ENCODE measurements around the gene OSBP2.
"Not testable (repeated sequence)": the region's sequence is repeated elsewhere in the genome, so short reads cannot be mapped to it uniquely, and the experiment has no call there.

The OSBP2 gene

GRCh38 chr22:30680991-30681770 is 13.5 kb upstream of the OSBP2 start:
- DNase-seq: no peak

- DNase-seq: no peak
These were observed 12.8 kb upstream of the OSBP2 start for GRCh38 chr22:30681831-30682230.

DNA sequence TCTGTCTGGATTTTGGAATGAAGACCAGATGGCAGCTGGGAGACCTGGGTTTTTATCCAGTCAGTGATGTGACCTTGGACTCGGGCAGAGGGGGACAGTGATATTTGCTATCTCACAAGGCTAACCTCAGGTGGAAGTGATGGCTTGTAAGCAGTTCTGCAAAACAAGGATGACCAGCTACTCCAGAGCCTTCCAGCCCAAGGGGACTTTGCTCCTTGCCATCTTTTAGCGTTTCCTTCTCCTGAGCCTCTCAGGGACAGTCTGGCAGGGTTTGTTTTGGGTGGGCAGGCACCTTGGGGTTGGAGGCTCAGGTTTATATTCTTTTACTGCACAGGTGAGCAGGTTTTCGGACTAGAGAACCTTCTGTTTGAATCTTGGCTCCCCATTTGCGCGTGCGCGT is 9.5 kb upstream of the OSBP2 start:
- DNase-seq: no peak

- no peak for DNase-seq
These were observed 7.3 kb upstream of the OSBP2 start for GRCh38 chr22:30687358-30687757.

GRCh38 chr22:30689622-30690021 is 5.1 kb upstream of the OSBP2 start:
- no peak for DNase-seq

DNA sequence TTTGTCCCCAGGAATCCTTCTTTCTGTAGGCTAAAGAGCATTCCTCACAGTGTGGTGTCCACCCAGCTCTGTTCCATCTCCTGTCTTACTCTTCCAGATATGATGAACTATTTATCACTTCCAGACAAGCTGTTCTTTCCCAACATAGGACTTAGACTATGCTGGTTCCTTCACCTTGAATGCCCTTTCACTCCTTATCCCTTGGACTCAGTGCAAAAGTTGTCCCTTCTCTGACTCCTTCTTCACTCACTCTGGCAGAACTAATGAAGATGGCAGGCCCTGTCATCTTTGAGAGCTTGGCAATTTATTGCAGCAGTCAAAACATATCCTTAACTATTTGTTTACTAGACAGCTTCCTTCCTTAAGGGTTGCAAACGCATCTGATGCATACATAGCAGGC is 3.5 kb upstream of the OSBP2 start:
- DNase-seq: no peak

DNA sequence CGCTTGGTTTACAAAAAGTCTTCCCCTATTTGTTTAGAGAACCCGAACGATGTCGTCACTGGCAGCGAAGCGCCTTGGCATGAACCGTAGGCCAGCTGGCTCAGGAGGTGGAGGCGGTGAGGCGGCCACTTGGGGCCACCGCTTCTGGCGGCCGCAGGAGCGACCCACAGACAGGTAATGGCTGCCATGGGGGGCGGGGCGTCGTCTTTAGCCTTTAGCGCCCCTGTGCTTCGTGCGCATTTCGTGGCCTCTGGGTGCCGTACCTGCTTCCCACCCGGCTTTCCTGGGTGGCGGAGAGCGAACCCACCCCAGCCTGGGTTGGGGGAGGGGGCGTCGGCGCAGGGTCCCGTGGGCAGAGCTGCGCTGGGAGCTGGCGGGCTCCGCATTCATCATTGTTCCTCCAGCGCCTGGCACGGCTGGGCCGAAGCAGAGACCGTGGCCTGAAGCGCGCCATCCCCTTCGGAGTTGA is 469 bp upstream of the OSBP2 start:
- DNase-seq: peak; percentile 79

- no peak for DNase-seq
These were observed 727 bp downstream of the OSBP2 start for GRCh38 chr22:30695351-30695851.

- DNase-seq: no peak
These were observed 1.4 kb downstream of the OSBP2 start for GRCh38 chr22:30695871-30696655.

GRCh38 chr22:30697975-30698374 is 3.3 kb downstream of the OSBP2 start:
- DNase-seq: no peak

DNA sequence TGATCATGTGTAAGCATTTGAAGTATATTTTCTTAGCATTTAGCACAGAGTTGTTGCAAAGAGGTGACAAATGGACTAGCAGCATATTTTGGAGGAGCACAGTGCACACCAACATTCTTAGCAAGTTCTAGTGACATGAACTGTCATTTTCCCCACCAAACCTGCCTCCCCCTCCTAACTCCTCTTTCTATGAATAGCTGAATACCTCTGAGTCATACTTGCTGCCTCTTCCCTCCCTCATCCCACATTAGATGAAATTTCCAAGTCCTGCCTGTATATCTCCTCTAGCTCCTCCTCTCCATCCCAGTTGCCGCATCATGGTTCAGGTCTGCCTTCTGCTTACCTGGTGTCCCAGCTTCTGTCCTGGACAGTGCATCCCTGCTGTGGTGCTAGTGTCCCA is 7.2 kb downstream of the OSBP2 start:
- DNase-seq: no peak

GRCh38 chr22:30702856-30703255 is 8.2 kb downstream of the OSBP2 start:
- no peak for DNase-seq

DNA sequence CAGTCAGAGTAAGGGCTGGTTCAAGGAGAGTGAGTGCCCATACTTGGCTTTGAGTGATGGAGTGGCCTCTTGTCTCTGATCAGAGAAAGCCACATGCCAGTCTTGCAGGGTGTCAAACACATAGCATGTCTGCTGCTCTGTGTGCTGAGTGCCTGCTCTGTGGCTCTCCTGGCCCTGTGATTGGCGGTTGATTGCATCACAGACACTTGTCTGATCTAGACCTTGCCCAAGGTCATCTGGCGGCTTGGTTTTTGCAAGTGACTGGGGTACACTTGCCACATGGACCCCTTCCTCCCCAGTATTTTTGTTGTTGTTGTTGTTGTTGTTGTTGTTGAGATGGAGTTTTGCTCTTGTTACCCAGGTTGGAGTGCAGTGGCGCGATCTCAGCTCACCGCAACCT is 10.3 kb downstream of the OSBP2 start:
- DNase-seq: no peak

GRCh38 chr22:30705710-30706651 is 11.3 kb downstream of the OSBP2 start:
- DNase-seq: peak; percentile 93

- not testable (repeated sequence) for DNase-seq
These were observed 15.3 kb downstream of the OSBP2 start for GRCh38 chr22:30709980-30710379.

DNA sequence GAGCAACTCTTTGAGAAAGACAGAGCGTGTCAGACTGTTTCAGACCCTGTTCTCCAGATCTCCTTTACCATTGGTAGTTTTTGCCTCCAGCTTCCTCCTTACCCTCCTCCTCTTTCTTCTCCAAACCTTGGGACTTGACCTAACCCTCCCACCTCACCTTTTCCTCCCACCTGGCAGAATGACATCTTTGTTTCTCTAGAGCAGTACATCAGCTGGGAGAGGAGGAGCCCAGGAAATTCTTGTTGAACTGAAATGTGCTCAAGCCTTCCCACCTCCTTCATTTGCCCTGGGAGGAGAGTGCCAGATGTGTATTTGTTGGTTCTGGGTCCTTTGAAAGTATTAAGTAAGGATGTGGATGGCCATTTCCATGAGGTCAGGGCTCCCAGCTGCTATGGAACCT is 17.4 kb downstream of the OSBP2 start:
- DNase-seq: no peak

DNA sequence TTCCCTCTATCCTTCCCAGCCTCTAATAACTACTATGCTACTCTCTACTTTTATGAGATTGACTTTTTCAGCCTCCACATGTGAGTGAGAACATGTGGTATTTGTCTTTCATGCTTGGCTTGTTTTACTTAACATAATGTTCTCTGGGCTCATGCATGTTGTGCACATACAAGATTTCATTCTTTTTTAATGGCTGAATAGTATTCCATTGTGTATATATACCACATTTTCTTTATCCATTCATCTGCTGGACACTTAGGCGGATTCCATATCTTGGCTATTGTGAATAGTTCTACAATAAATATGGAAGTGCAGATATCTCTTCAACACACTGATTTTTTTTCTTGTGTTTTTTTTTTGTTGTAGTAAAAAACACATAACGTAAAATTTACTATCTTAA is 19.4 kb downstream of the OSBP2 start:
- no peak for DNase-seq

DNA sequence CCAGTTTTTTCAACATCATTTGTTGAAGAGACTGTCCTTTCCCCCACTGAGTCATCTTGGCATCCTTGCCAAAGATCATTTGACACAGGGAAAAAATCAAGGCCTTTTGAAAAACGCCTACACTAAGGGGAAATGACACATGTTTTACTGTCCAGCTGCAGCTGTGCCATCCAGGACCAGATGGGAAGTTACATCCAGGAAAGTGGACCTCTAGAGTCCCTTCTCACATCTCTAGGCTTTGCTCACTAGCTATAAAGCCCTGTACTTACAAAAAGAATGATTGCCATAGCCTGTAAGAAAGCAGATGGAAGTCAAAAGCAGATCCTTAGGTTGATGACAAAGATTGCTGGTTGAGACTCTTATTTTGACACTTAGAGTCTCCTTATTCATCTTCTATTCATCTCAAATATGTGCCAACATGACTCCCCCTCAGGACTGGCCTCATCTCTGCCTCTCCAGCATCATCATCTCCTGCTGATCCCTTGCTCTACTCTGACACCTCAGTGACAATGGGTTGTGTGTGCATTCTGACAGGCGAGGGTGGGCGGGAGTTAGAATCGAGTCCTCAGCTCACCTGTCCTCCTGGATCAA is 22.8 kb downstream of the OSBP2 start:
- no peak for DNase-seq

GRCh38 chr22:30717952-30718351 is 23.3 kb downstream of the OSBP2 start:
- no peak for DNase-seq

GRCh38 chr22:30718491-30718890 is 23.8 kb downstream of the OSBP2 start:
- DNase-seq: no peak

DNA sequence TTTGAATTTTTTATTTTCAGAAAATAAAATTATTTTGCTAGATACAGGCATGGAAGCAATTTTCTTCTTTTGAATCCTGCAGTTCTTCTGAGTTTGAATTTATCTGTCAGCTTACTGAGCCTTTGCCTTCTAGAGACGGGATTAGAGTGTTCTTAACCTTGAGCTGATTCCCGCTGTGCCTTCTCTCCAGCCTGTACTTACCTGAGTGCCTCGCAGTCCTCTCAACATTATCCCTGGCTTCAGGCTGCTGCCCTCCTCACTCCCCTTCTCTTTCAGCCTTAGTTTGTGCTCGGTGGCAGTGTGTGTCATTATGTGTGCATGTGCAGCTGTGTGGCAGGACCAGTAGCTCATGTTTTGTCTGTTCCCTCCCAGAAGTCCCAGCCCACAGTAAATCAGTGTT is 24.3 kb downstream of the OSBP2 start:
- no peak for DNase-seq

DNA sequence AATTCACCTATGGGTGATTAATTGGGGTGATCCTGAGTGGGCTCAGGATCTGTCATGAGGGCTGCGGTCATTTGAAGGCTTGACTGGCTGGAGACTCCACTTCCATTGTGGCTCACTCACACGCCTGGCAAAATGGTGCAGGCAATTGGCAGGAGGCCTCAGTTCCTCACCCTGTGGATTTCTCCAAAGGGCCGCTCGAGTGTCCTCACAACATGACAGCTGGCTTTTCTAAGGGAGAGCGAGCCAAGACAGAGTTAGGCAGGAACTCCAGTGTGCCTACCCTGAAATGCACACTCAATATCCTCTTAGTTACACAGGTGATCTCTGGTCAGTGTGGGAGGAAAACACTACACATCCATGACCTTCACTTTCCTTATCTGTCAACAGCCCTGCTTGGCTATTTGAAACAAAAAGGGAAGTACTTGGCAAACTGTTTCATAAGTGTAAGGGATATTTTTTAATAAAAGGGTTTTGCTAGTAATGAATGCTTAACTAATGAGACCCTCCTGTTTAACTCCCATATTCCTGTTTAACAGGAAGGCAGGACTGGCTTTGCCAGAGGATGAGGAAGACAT is 25.7 kb downstream of the OSBP2 start:
- no peak for DNase-seq

All from NCI-H2171 (cell line).